DND-41 (cell line): ENCODE data around the gene ZNF366.

Source experiments
- ATAC-seq: fragments of 200-7000 bp; cut with Tn5 transposase; 3 replicates; pipeline ENCODE4 v1.9.1; 2021; ENCODE audit warnings: low read depth; ENCODE audit not compliant: insufficient read depth
- DNase-seq: peaks from one replicate; pipeline ENCODE4 v3.0.0-alpha.2; 2020
- H2AFZ ChIP-seq: 2 replicates; pipeline ENCODE4 v1.6.0; 2012; ENCODE audit warnings: low read depth, low read length
- H3K27ac ChIP-seq: 2 replicates; pipeline ENCODE4 v1.5.1; 2012; ENCODE audit warnings: low read length, inconsistent platforms
- H3K27me3 ChIP-seq: fragments of 200-600 bp; sonication (generic); 2 replicates; pipeline ENCODE4 v1.6.0; 2012; ENCODE audit warnings: low read length, mild to moderate bottlenecking, inconsistent platforms; ENCODE audit not compliant: insufficient read depth, poor library complexity
- H3K36me3 ChIP-seq: 2 replicates; pipeline ENCODE4 v1.5.1; 2012; ENCODE audit warnings: low read length, inconsistent platforms; ENCODE audit not compliant: insufficient read depth
- H3K4me1 ChIP-seq: 2 replicates; pipeline ENCODE4 v1.5.1; 2012; ENCODE audit warnings: mild to moderate bottlenecking, low read length; ENCODE audit not compliant: insufficient read depth
- H3K4me2 ChIP-seq: 2 replicates; pipeline ENCODE4 v1.6.0; 2012; ENCODE audit warnings: mild to moderate bottlenecking, moderate library complexity, low read length, inconsistent platforms; ENCODE audit not compliant: insufficient read depth
- H3K4me3 ChIP-seq, 2 experiments: fragments of 200-600 bp in 1 of 2; shearing (Covaris generic) in 1 of 2; 2 replicates each; pipeline ENCODE4 v1.5.1; 2012 to 2016; ENCODE audit warnings: inconsistent platforms in 2 of 2, low read length in 2 of 2, mild to moderate bottlenecking in 2 of 2, low read depth in 1 of 2, moderate library complexity in 1 of 2
- H3K79me2 ChIP-seq: 2 replicates; pipeline ENCODE4 v1.6.0; 2012; ENCODE audit warnings: low read length, inconsistent platforms; ENCODE audit not compliant: insufficient read depth
- H3K9ac ChIP-seq: 2 replicates; pipeline ENCODE4 v1.6.0; 2012; ENCODE audit warnings: low read depth, mild to moderate bottlenecking, inconsistent platforms, low read length, moderate library complexity
- H3K9me3 ChIP-seq: 2 replicates; pipeline ENCODE4 v1.5.1; 2012; ENCODE audit warnings: low read length, moderate library complexity, mild to moderate bottlenecking, inconsistent platforms; ENCODE audit not compliant: insufficient read depth, severe bottlenecking
- H4K20me1 ChIP-seq: 2 replicates; pipeline ENCODE4 v1.6.0; 2012; ENCODE audit warnings: low read length; ENCODE audit not compliant: insufficient read depth
- CTCF ChIP-seq: IDR thresholded peaks from 2 replicates; pipeline ENCODE4 v1.5.1; 2012; ENCODE audit warnings: borderline replicate concordance, low read length, moderate library complexity, mild to moderate bottlenecking; ENCODE audit not compliant: poor library complexity, severe bottlenecking; ENCODE audit errors: extremely low read depth
- EZH2 ChIP-seq: IDR thresholded peaks from 3 replicates; pipeline ENCODE4 v1.6.1; 2012; ENCODE audit warnings: borderline replicate concordance, low read depth, mild to moderate bottlenecking, moderate library complexity, low read length, inconsistent platforms; ENCODE audit not compliant: severe bottlenecking

Gene ZNF366

GRCh38 chr5:72478276-72478675 lies 28.9 kb downstream of the ZNF366 start:
- H3K79me2 ChIP-seq, result no peaks in the 10 kb centered on the region
- H2AFZ ChIP-seq, result no peak overlapping the region
- no peaks in the 10 kb centered on the region for H3K4me1 ChIP-seq
- no peak for TF ChIP-seq CTCF
- no peak for TF ChIP-seq EZH2
- peaks cover 11% of the 10 kb centered on the region for H3K27me3 ChIP-seq
- ATAC-seq (no peak), DNase-seq (no peak)
- no peak overlapping the region for H3K9ac ChIP-seq
- H3K9me3 ChIP-seq, result no peaks in the 10 kb centered on the region
- H3K4me3 ChIP-seq, result no peak overlapping the region
- H3K4me2 ChIP-seq, result no peak overlapping the region
- no peaks in the 10 kb centered on the region for H3K36me3 ChIP-seq
- H3K27ac ChIP-seq, result no peak overlapping the region
- H4K20me1 ChIP-seq, result no peaks in the 10 kb centered on the region

- H4K20me1 ChIP-seq, result no peaks in the 10 kb centered on the region
- no peaks in the 10 kb centered on the region for H3K79me2 ChIP-seq
- H3K9me3 ChIP-seq, result no peaks in the 10 kb centered on the region
- no peak overlapping the region for H3K4me3 ChIP-seq
- no peaks in the 10 kb centered on the region for H3K4me1 ChIP-seq
- no peak overlapping the region for H2AFZ ChIP-seq
- H3K27ac ChIP-seq, result no peak overlapping the region
- H3K9ac ChIP-seq, result no peak overlapping the region
- no peaks in the 10 kb centered on the region for H3K36me3 ChIP-seq
- no peak for DNase-seq
- TF ChIP-seq EZH2, result no peak
- TF ChIP-seq CTCF, result no peak
- H3K4me2 ChIP-seq, result no peak overlapping the region
- peaks cover 15% of the 10 kb centered on the region for H3K27me3 ChIP-seq
- ATAC-seq, result no peak
Measured at GRCh38 chr5:72477644-72478043, 29.6 kb downstream of the ZNF366 start.

- Histone ChIP-seq H4K20me1 (no peaks in the 10 kb centered on the region), H3K9me3 (no peaks in the 10 kb centered on the region), H3K9ac (no peak overlapping the region), H3K27ac (no peak overlapping the region), H3K79me2 (no peaks in the 10 kb centered on the region), H3K4me3 (no peak overlapping the region), H3K4me2 (no peak overlapping the region), H3K4me1 (no peaks in the 10 kb centered on the region), H2AFZ (no peak overlapping the region), H3K27me3 (peaks cover 17% of the 10 kb centered on the region), H3K36me3 (no peaks in the 10 kb centered on the region)
- TF ChIP-seq EZH2, result no peak
- DNase-seq, result no peak
- no peak for ATAC-seq
Measured at GRCh38 chr5:72477176-72477575, 30.0 kb downstream of the ZNF366 start.

GRCh38 chr5:72476721-72477120 lies 30.5 kb downstream of the ZNF366 start:
- Histone ChIP-seq H3K9ac (no peak overlapping the region), H3K4me3 (no peak overlapping the region), H4K20me1 (no peaks in the 10 kb centered on the region), H3K79me2 (no peaks in the 10 kb centered on the region), H2AFZ (no peak overlapping the region), H3K27me3 (peaks cover 17% of the 10 kb centered on the region), H3K9me3 (no peaks in the 10 kb centered on the region), H3K27ac (no peak overlapping the region), H3K4me1 (no peaks in the 10 kb centered on the region), H3K36me3 (no peaks in the 10 kb centered on the region), H3K4me2 (no peak overlapping the region)
- TF ChIP-seq EZH2, result no peak
- TF ChIP-seq CTCF, result no peak
- no peak for DNase-seq
- ATAC-seq, result no peak
